ENCODE data around the gene CA10. TPM values are rescaled to one million over a fixed set of nuclear protein-coding genes. Genes with fewer than 3 reads are reported as not detected.

Gene CA10
- total RNA-seq, 1 donor = not detected

DNA sequence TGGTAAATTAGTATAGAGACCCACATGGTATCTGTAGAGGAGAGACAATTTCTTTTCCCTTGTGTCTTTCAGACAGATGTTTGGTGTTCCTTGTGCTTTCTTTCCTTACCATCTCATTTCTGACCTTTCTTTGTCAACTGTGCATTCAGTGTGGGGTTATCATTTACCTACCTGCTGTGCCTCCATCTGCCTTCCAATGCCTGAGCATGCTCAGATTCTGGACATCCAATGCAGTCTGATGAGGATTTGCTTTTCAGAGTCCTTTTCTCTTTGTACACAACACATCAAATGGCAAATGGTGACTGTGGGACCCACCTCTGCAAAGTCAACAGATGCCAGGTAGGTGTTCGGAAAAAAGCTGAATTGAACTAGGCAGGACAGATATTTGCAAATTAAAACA lies 364.8 kb downstream of the CA10 start:
- DNase-seq (ENCODE audit: low read depth in 2 of 3, low spot score in 2 of 3) = no peak

- DNase-seq (ENCODE audit: low read depth in 2 of 3, low spot score in 2 of 3) = no peak
Measured at GRCh38 chr17:51778842-51779241, 379.7 kb downstream of the CA10 start.

- DNase-seq (ENCODE audit: low read depth in 2 of 3, low spot score in 2 of 3) = no peak
Measured at GRCh38 chr17:51770027-51770759, 388.3 kb downstream of the CA10 start.

DNA sequence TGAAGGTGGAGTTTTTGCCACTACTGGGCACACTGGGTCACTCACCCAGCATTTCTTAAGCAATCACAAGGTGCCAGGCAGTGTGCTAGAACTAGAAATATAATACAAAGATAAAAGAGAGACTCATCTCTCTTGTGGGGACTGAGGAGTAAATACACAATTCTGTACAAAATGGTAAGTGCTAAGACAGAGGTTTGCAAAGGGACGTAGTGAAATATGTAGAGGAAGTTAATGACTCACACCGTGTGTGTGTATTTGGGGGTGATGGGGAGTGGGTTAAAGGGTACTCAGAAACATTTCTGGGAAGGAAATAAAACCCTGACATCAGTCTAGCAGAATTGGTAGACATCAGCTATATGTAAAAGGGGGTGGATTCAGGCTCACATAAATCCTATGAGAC lies 389.3 kb downstream of the CA10 start:
- no peak for DNase-seq (ENCODE audit: low read depth in 2 of 3, low spot score in 2 of 3)

GRCh38 chr17:51768706-51769105 lies 389.8 kb downstream of the CA10 start:
- no peak for DNase-seq (ENCODE audit: low read depth in 2 of 3, low spot score in 2 of 3)

- no peak for DNase-seq (ENCODE audit: low read depth in 2 of 3, low spot score in 2 of 3)
Measured at GRCh38 chr17:51767287-51767686, 391.2 kb downstream of the CA10 start.

DNA sequence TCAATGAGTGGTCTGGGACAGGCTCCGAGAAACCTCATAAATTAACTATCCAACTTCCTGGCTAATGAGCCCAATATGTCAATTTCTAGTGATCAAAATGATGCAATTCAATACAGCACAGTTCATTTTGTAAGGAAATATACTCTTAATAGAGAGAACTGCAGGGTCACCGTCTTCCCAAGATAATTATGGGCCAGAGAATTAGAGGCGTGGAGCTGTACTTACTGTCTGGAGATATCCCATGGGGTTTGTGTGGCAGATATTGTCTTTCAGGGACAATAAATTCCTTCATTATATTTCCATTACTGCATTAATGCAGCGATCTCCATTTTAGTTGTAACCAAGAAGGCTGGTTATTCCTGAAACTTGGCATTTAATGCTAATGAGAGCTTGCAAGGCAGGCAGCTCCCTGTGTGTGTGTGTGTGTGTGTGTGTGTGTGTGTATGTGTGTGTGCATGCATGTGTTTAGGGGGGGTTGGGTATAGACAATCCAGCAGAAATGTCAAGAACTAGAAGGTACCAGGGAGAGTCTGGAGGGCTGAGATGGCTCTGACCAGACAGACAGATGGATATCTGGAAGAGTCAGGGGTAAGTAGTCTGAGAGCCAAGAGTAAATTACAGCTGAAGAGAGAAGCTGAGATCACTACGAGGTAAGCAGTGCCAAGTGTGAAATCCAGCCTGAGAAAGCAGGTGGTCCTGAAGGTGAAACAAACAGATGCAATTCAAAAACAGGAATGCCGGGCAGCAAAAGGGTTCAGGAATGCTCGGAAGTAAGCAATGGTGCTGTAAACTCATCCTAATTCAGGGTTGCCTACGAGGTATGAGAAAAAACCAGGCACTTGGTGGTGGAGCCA lies 393.0 kb downstream of the CA10 start:
- DNase-seq (ENCODE audit: low read depth in 2 of 3, low spot score in 2 of 3) = no peak

- peak; percentile 6 to 54 (median 28) for DNase-seq (ENCODE audit: low read depth in 2 of 3, low spot score in 2 of 3)
Measured at GRCh38 chr17:51764387-51764971, 394.0 kb downstream of the CA10 start.

DNA sequence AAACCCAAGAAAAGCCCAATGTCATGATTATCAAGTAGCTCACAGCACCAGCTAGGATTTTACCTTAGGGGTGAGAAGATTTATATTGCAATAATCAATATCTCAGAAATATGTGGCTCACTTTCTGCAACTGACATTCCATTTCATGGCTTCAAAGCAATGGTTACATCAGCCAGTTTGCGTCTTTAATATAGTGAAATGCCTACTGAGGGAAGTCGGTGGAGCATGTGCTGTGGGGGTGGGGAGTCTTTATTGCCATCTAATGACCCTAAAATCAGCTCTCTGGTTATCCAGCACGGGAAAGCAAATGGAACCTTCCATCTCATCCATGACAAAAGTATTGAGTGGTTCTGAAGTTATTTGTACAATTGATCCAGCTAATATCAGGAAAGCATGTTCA lies 395.5 kb downstream of the CA10 start:
- DNase-seq (ENCODE audit: low read depth in 2 of 3, low spot score in 2 of 3) = no peak

- DNase-seq (ENCODE audit: low read depth in 2 of 3, low spot score in 2 of 3) = no peak
Measured at GRCh38 chr17:51761105-51761504, 397.4 kb downstream of the CA10 start.

- no peak for DNase-seq (ENCODE audit: low read depth in 2 of 3, low spot score in 2 of 3)
Measured at GRCh38 chr17:51759260-51759659, 399.3 kb downstream of the CA10 start.

- DNase-seq (ENCODE audit: low read depth in 2 of 3, low spot score in 2 of 3) = no peak
Measured at GRCh38 chr17:51751072-51751471, 407.4 kb downstream of the CA10 start.

DNA sequence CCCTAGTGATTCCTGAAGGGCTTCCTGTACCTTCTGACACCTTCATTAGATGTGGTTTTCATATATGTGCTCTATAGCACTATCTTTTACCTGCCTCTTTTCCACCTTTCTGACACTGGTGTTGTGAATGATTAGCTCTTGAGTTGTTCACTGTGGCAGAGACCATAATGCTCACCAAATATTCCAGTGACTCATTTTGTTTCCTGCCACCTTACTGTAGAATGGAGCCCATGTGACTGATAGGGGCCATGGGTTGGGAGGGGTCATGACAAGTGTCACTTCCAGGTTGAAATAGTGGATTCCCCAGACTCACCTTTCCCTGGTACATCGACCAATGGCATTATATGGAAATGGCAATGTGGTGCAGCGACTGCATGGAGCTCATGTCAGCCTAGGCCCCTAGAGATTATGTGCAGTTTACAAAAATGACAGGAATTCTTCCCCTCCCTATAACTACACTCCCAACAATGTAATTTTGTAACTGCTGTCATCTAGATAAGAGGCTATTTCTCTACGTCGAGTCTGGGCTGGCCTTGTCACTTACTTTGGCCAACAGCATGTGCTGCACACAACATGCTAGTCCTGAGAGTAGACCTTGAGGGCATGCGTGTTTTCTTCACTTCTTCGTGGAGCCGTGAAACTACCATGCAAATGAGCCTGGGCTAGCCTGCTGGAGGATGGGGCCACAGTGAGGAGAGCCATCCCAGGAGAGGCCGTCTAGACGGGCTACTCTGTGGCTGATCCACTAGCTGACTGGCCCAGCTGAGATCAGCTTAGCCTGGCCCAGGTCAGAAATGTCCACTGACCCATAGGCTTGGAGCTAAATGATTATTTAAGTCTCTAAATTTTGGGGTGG lies 409.5 kb downstream of the CA10 start:
- DNase-seq (ENCODE audit: low read depth in 2 of 3, low spot score in 2 of 3) = no peak

DNA sequence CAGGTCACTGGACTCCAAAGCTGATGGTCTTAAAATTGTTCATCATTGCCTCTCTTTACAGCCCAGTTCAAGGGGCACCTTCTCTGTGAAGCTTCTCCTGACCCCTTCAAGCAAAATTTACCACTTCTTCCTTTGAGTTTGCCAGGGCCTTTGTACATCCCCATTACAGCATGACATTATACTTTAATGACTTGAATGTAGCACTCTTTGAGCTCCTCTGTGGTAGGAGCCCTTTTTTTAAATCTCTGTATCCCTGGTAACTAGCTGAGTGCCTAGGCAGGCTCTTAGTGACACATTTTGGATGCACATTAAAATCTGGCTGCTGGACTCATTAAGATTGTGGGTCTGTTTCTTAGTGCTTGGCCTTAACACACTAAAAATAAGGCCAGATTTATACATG lies 412.1 kb downstream of the CA10 start:
- no peak for DNase-seq (ENCODE audit: low read depth in 2 of 3, low spot score in 2 of 3)

GRCh38 chr17:51745993-51746392 lies 412.5 kb downstream of the CA10 start:
- no peak for DNase-seq (ENCODE audit: low read depth in 2 of 3, low spot score in 2 of 3)

GRCh38 chr17:51743477-51743876 lies 415.0 kb downstream of the CA10 start:
- no peak for DNase-seq (ENCODE audit: low read depth in 2 of 3, low spot score in 2 of 3)

GRCh38 chr17:51742571-51742970 lies 415.9 kb downstream of the CA10 start:
- DNase-seq (ENCODE audit: low read depth in 2 of 3, low spot score in 2 of 3) = no peak

DNA sequence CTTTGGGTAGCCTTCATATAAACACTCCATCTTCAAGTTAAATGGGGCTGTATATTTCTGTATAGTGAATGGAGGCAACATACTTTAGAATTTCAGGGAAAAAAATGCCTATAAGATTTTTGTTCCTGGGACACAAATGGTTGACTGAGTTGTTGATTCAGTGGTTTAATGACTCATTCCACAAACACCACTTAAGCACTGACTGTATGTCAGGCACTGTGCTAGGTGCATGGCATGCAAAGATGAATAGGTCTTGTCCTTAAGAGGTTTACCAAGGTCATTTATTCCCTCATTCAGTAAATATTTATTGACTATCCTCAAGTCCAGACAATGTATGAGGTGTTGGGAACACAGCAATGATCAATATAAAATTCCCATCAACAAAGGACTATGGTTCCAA lies 417.1 kb downstream of the CA10 start:
- no peak for DNase-seq (ENCODE audit: low read depth in 2 of 3, low spot score in 2 of 3)

- DNase-seq (ENCODE audit: low read depth in 2 of 3, low spot score in 2 of 3) = no peak
Measured at GRCh38 chr17:51740531-51740930, 418.0 kb downstream of the CA10 start.

GRCh38 chr17:51739245-51739886 lies 419.1 kb downstream of the CA10 start:
- no peak for DNase-seq (ENCODE audit: low read depth in 2 of 3, low spot score in 2 of 3)
